IgD-negative memory B cell (primary cell): Measurements from ENCODE around the gene FBXO21. TPM values are rescaled to one million over a fixed set of nuclear protein-coding genes. Genes with fewer than 3 reads are reported as not detected.

Source experiments
- polyA plus RNA-seq: library from polyadenylated mRNA; unstranded; fragments of 300-500 nt; fragmentation: Illumina TruSeq; gene quantifications from one replicate; pipeline ENCODE4 v1.2.3, GENCODE V29; 2021

Gene FBXO21
- polyA plus RNA-seq, 1 donor from 2014 or later: 43.3 TPM

Other genes with a start within 250 kb of the FBXO21 start
- 24.5 TPM for gene TESC, start 91.1 kb downstream of the FBXO21 start, polyA plus RNA-seq
- gene NOS1, start 171.2 kb upstream of the FBXO21 start, polyA plus RNA-seq: not detected